Ovary (tissue), 9 donors: ENCODE results near the gene RAC3. TPM values are rescaled to one million over a fixed set of nuclear protein-coding genes. Genes with fewer than 3 reads are reported as not detected.

Source experiments
- DNase-seq, 5 donors: peaks; one replicate each; pipeline ENCODE4 v3.0.0-alpha.2; 2019 to 2020
- H3K27ac ChIP-seq, 2 donors: fragments of 200-600 bp; one replicate each; pipeline versions ENCODE4 v1.5.1 to v1.8.0; 2019 to 2022
- H3K27me3 ChIP-seq: fragments of 200-600 bp; one replicate; pipeline ENCODE4 v1.8.0; 2022
- H3K36me3 ChIP-seq: fragments of 200-600 bp; sonication (generic); one replicate; pipeline ENCODE4 v1.5.1; 2019
- H3K4me1 ChIP-seq: one replicate; pipeline ENCODE4 v1.8.1; 2013; ENCODE audit warnings: mild to moderate bottlenecking, moderate library complexity; ENCODE audit not compliant: insufficient read depth
- H3K4me3 ChIP-seq: fragments of 200-600 bp; sonication (generic); one replicate; pipeline ENCODE4 v1.5.1; 2017
- H3K9me3 ChIP-seq, 2 donors: fragments of 200-600 bp in 1 of 2; sonication (generic) in 1 of 2; one replicate each; pipeline versions ENCODE4 v1.5.1 to v1.8.1; 2013 to 2019; ENCODE audit warnings: mild to moderate bottlenecking in 1 of 2, moderate library complexity in 1 of 2
- CTCF ChIP-seq, 3 donors: fragments of 450-650 bp in 2 of 3; fragments of 200-600 bp in 1 of 3; IDR thresholded peaks; one replicate each; pipeline versions ENCODE4 v1.5.1 to v1.8.0; 2016 to 2022; ENCODE audit warnings: antibody characterized with exemption in 3 of 3, mild to moderate bottlenecking in 1 of 3
- EP300 ChIP-seq: sonication (generic); formaldehyde crosslinking; IDR thresholded peaks from one replicate; pipeline ENCODE4 v1.6.1; 2017; ENCODE audit warnings: antibody characterized with exemption
- POLR2A ChIP-seq: fragments of 450-650 bp; IDR thresholded peaks from one replicate; pipeline ENCODE4 v1.6.1; 2017; ENCODE audit warnings: antibody characterized with exemption, mild to moderate bottlenecking, moderate library complexity
- WGBS, 3 donors: extraction: QIAGEN DNeasy Blood & Tissue Kit in 1 of 3; methylation state at CpG; one replicate each; pipeline versions ENCODE4 v1.1.5 to v1.1.7; 2013 to 2017; 5-methylcytosine and 5-hydroxymethylcytosine counted together
- intact Hi-C, 4 donors: fragments of 100-400 bp; cut with DNase I; formaldehyde crosslinking; loops; one replicate each; pipeline versions ENCODE4 v1.11.0 to v1.15.1; 2022 to 2023
- polyA plus RNA-seq, 2 donors: library from polyadenylated mRNA; stranded (reverse); fragments of 200-250 nt in 1 of 2; fragments of 350-450 nt in 1 of 2; fragmentation: Illumina TruSeq in 1 of 2; extraction: RNeasy Lipid Tissue Mini Kit (QIAGEN cat#74804) in 1 of 2; gene quantifications; one replicate each; pipeline ENCODE4 v1.2.3, GENCODE V29; 2013 to 2014
- total RNA-seq, 7 donors: library from RNA; depleted of rRNA in 2 of 7; stranded (reverse); fragments of >200 nt in 2 of 7; fragmentation: NEBNext Ultra II Directional in 3 of 7; extraction: Animal tissue kit (Norgen Biotek cat#: 25700) in 3 of 7; gene quantifications; one replicate each; pipeline versions ENCODE4 v1.1.0 to v1.2.4, GENCODE V29; 2016 to 2023
- donor health status: DM: no; HTN: no; CAD: no; lungs with moderate emphysema.
- donor health status: DM: no; HTN: no; CAD: no.
- donor health status: Bipolar disorder and iron deficiency.
- donor health status: DM: yes; HTN: yes; CAD: no.
- donor health status: DM: no; HTN: no; CAD: no.
- donor health status: DM: yes; HTN: yes; CAD: no.

The RAC3 gene
- total and polyA plus RNA-seq, 9 donors: 0.40 to 7.8 (median 3.3) TPM

- Histone ChIP-seq H3K27me3 (no peaks in the 10 kb centered on the region), H3K9me3 (no peaks in the 10 kb centered on the region), H3K4me1 (no peaks in the 10 kb centered on the region), H3K36me3 (no peaks in the 10 kb centered on the region), H3K27ac (no peak overlapping the region), H3K4me3 (no peak overlapping the region)
- intact Hi-C loops: loop anchor here in 1 of 4 donors (10.0 kb wide), 1 partner anchor 59 kb away; the partner anchor contains the start of genes GPS1 and RFNG
- TF ChIP-seq CTCF (IDR thresholded peaks at IDR 0.05) (no peak), EP300 (no peak), POLR2A (no peak)
- 93 to 95% (median 94%) methylated on average over 29 of the region's 29 CpGs for WGBS, 3 donors
- DNase-seq: no peak
Measured at GRCh38 chr17:81995463-81996231, 35.8 kb upstream of the RAC3 start.

DNA sequence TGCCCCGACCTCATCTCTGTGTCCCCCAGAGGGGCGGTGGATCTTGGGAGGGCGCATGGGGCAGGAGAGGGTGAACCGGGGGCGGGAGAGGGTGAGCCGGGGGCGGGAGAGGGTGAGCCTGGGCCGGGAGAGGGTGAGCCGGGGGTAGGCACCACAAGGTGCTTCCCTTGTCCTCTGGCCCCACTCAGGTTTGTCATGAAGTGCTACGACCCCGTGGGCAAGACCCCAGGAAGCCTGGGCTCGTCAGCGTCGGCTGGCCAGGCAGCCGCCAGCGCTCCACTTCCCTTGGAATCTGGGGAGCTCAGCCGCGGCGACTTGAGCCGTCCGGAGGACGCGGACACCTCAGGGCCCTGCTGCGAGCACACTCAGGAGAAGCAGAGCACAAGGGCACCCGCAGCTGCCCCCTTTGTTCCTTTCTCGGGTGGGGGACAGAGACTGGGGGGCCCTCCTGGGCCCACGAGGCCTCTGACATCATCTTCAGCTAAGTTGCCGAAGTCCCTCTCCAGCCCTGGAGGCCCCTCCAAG lies 35.2 kb upstream of the RAC3 start:
- H3K4me1 ChIP-seq: no peaks in the 10 kb centered on the region
- DNase-seq: no peak
- no peak overlapping the region for H3K27ac ChIP-seq
- intact Hi-C loops: loop anchor here in 1 of 4 donors (10.0 kb wide), 1 partner anchor 59 kb away; the partner anchor contains the start of genes GPS1 and RFNG
- no peak overlapping the region for H3K4me3 ChIP-seq
- TF ChIP-seq CTCF (IDR thresholded peaks at IDR 0.05) (no peak), EP300 (no peak), POLR2A (no peak)
- WGBS, 3 donors: 87 to 91% (median 90%) methylated on average over 27 to 28 of the region's 28 CpGs
- H3K9me3 ChIP-seq: no peaks in the 10 kb centered on the region
- no peaks in the 10 kb centered on the region for H3K27me3 ChIP-seq
- no peaks in the 10 kb centered on the region for H3K36me3 ChIP-seq

- Histone ChIP-seq H3K36me3 (no peaks in the 10 kb centered on the region), H3K27me3 (no peaks in the 10 kb centered on the region), H3K4me1 (no peaks in the 10 kb centered on the region), H3K4me3 (no peak overlapping the region), H3K27ac (no peak overlapping the region), H3K9me3 (no peaks in the 10 kb centered on the region)
- intact Hi-C loops: loop anchor here in 1 of 4 donors (10.0 kb wide), 1 partner anchor 58 kb away; the partner anchor contains the start of genes GPS1 and RFNG
- TF ChIP-seq CTCF (IDR thresholded peaks at IDR 0.05) (no peak), POLR2A (no peak), EP300 (no peak)
- WGBS, 3 donors: 92 to 94% (median 93%) methylated on average over 30 of the region's 30 CpGs
- no peak for DNase-seq
Measured at GRCh38 chr17:81996757-81997441, 34.6 kb upstream of the RAC3 start.

GRCh38 chr17:81998212-81998611 lies 33.3 kb upstream of the RAC3 start:
- Histone ChIP-seq H3K9me3 (no peaks in the 10 kb centered on the region), H3K4me1 (peaks cover under 1% of the 10 kb centered on the region), H3K27ac (no peak overlapping the region), H3K36me3 (no peaks in the 10 kb centered on the region), H3K4me3 (no peak overlapping the region), H3K27me3 (no peaks in the 10 kb centered on the region)
- WGBS, 3 donors: 85 to 88% (median 85%) methylated on average over 7 of the region's 7 CpGs
- no peak for DNase-seq
- TF ChIP-seq EP300 (no peak), CTCF (IDR thresholded peaks at IDR 0.05) (no peak), POLR2A (no peak)
- intact Hi-C loops: loop anchor here in 1 of 4 donors (10.0 kb wide), 1 partner anchor 57 kb away; the partner anchor contains the start of genes GPS1 and RFNG
